Uterus (tissue), 4 donors: ENCODE results near the gene ANKRD35. TPM values are rescaled to one million over a fixed set of nuclear protein-coding genes. Genes with fewer than 3 reads are reported as not detected.
"Not testable (repeated sequence)": the region's sequence is repeated elsewhere in the genome, so short reads cannot be mapped to it uniquely, and the experiment has no call there.

Experiments used
- DNase-seq, 2 donors: peaks; one replicate each; pipeline ENCODE4 v3.0.0-alpha.2; 2019 to 2020
- H3K27ac ChIP-seq, 2 donors: fragments of 200-600 bp; sonication (generic); 1 replicate in 1 of 2; 2 replicates in 1 of 2; pipeline ENCODE4 v1.5.1; 2016 to 2018
- H3K27me3 ChIP-seq, 2 donors: fragments of 200-600 bp; sonication (generic); one replicate each; pipeline ENCODE4 v1.5.1; 2018 to 2019; ENCODE audit warnings: control low read depth in 1 of 2
- H3K36me3 ChIP-seq, 2 donors: fragments of 200-600 bp; sonication (generic); one replicate each; pipeline ENCODE4 v1.5.1; 2019; ENCODE audit warnings: control low read depth in 1 of 2
- H3K4me1 ChIP-seq, 2 donors: fragments of 200-600 bp; sonication (generic); one replicate each; pipeline ENCODE4 v1.5.1; 2018 to 2019; ENCODE audit warnings: control low read depth in 1 of 2
- H3K4me3 ChIP-seq, 2 donors: fragments of 200-600 bp; sonication (generic); 1 replicate in 1 of 2; 2 replicates in 1 of 2; pipeline ENCODE4 v1.5.1; 2018 to 2019; ENCODE audit warnings: mild to moderate bottlenecking in 1 of 2
- H3K9me3 ChIP-seq, 2 donors: fragments of 200-600 bp; sonication (generic); one replicate each; pipeline ENCODE4 v1.5.1; 2019; ENCODE audit warnings: control low read depth in 1 of 2
- POLR2A ChIP-seq, 2 donors: fragments of 450-650 bp; IDR thresholded peaks; one replicate each; pipeline ENCODE4 v1.6.1; 2016; ENCODE audit warnings: antibody characterized with exemption in 2 of 2, mild to moderate bottlenecking in 1 of 2, moderate library complexity in 1 of 2
- intact Hi-C: fragments of 100-400 bp; cut with DNase I; formaldehyde crosslinking; loops from one replicate; pipeline ENCODE4 v1.15.1; 2023; ENCODE audit warnings: low total_unique reads
- total RNA-seq, 4 donors: library from RNA; depleted of rRNA in 3 of 4; stranded (reverse); fragments of >200 nt in 3 of 4; gene quantifications; one replicate each; pipeline versions ENCODE4 v1.1.0 to v1.2.4, GENCODE V29; 2014 to 2023
- TF ChIP-seq, protein P1 (sequence below), 4 experiments: fragments of 200-600 bp in 2 of 4; fragments of 450-650 bp in 2 of 4; sonication (generic) in 2 of 4; IDR thresholded peaks; one replicate each; pipeline ENCODE4 v1.5.1; 2016 to 2019; ENCODE audit warnings: antibody characterized with exemption in 4 of 4, mild to moderate bottlenecking in 2 of 4, moderate library complexity in 1 of 4
- donor health status: DM: yes; HTN: yes; CAD: no.

Gene ANKRD35
- total RNA-seq, 4 donors from 2014 or later = 0.77 to 8.8 (median 5.4) TPM

DNA sequence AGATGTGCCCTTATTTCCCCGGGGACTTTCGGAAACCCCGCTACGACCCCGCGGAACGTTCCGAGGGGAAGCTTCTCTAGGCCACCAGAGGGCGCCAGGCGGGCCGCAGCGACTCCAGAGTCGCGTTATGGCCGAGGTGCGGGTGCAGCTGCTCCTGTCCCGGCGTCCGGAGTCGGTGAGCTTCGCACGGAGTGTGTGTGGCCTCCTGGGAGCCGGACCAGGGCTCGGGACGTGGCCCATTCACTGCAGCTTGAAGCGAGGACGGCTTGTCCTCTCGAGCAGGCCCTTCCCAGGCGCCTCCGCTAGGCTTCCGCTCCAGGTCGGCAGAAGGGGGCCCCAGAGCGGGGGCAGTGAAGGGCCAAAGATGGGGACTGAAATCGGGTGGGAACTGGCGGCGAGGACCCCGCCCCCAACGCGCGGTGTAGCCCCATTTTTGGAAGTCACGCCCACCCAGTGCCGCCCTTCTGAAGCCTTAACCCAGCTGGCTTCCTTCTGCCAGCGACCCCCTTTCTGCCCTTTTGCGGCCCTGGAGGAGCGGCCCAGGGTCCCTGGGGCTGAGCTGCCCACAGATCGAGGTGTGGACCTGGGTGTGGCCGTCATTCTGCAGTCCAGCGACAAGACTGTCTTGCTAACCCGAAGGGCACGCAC, 40.0 kb downstream of the ANKRD35 start, which contains the start of gene NUDT17:
Gene NUDT17 (plus strand): TSS at position 117 of the 648 bp plus-strand sequence. CDS start 11 bp downstream, at position 128.
- peak within 1 kb of the TSS; percentile 42 to 48 for H3K4me3 ChIP-seq
- TF ChIP-seq, protein P1, sequence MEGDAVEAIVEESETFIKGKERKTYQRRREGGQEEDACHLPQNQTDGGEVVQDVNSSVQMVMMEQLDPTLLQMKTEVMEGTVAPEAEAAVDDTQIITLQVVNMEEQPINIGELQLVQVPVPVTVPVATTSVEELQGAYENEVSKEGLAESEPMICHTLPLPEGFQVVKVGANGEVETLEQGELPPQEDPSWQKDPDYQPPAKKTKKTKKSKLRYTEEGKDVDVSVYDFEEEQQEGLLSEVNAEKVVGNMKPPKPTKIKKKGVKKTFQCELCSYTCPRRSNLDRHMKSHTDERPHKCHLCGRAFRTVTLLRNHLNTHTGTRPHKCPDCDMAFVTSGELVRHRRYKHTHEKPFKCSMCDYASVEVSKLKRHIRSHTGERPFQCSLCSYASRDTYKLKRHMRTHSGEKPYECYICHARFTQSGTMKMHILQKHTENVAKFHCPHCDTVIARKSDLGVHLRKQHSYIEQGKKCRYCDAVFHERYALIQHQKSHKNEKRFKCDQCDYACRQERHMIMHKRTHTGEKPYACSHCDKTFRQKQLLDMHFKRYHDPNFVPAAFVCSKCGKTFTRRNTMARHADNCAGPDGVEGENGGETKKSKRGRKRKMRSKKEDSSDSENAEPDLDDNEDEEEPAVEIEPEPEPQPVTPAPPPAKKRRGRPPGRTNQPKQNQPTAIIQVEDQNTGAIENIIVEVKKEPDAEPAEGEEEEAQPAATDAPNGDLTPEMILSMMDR (IDR thresholded peaks at IDR 0.05) = peak; percentile 80 to 96 (median 90)
- no peak for TF ChIP-seq POLR2A (IDR thresholded peaks at IDR 0.05)
- H3K4me1 ChIP-seq = peaks cover 0 to 3% of the 10 kb centered on the region in 2 donors
- H3K27ac ChIP-seq = peak within 1 kb of the TSS; percentile 84
- intact Hi-C loops = no loop called here
- peak; percentile 76 to 78 for DNase-seq
- no peaks in the 10 kb centered on the region for H3K9me3 ChIP-seq
- H3K27me3 ChIP-seq = no peaks in the 10 kb centered on the region
- no peaks in the 10 kb centered on the region for H3K36me3 ChIP-seq

DNA sequence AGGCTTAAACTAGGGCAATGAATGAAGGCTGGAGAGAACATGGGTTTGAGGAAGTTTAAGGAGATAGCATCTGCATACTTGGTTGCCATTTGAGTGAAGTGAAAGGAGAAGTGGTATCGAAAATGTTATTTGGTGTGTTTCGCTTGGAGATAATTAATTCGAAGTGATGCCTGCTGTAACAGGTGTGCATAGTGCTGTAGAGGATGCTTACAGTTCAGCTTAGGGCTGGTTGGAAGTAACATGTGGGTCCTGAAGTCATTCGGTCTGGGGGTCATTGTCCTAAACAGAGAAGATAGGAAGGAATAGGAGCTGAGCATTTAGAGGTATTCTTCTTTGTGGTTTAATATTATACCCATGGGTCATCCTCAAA, 40.5 kb downstream of the ANKRD35 start:
- intact Hi-C loops = no loop called here
- Histone ChIP-seq H3K9me3 (no peaks in the 10 kb centered on the region), H3K4me1 (peaks cover 0 to 3% of the 10 kb centered on the region in 2 donors), H3K4me3 (peak overlapping the region; percentile 42 to 48), H3K27ac (peak overlapping the region; percentile 84), H3K36me3 (no peaks in the 10 kb centered on the region), H3K27me3 (no peaks in the 10 kb centered on the region)
- no peak for DNase-seq
- no peak for TF ChIP-seq POLR2A (IDR thresholded peaks at IDR 0.05)
- TF ChIP-seq, protein P1 (IDR thresholded peaks at IDR 0.05) = no peak

DNA sequence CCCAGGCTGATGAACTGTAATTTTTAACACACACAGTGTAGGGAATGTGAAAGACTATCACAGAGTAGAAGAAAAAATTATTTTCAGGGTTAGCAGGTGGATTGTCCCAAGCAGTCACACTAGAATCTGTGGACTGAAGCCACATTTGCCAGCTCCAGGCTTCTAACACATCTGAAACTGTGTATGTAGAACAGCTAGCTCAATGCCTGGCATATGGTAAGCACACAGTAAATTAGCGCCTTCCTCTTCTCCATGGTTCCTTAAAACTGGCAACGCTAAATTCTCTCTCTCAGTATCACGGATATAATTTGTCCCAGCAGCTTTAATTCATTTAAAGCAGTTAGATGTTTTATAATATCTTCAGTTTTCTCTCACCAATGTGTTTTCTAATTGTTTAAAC, 42.6 kb downstream of the ANKRD35 start:
- TF ChIP-seq, protein P1 (IDR thresholded peaks at IDR 0.05) = no peak
- no peak for TF ChIP-seq POLR2A (IDR thresholded peaks at IDR 0.05)
- no peak for DNase-seq
- intact Hi-C loops = no loop called here
- H3K36me3 ChIP-seq = no peaks in the 10 kb centered on the region
- H3K4me3 ChIP-seq = no peak overlapping the region
- no peak overlapping the region for H3K27ac ChIP-seq
- H3K4me1 ChIP-seq = peaks cover 0 to 3% of the 10 kb centered on the region in 2 donors
- no peaks in the 10 kb centered on the region for H3K27me3 ChIP-seq
- H3K9me3 ChIP-seq = no peaks in the 10 kb centered on the region

DNA sequence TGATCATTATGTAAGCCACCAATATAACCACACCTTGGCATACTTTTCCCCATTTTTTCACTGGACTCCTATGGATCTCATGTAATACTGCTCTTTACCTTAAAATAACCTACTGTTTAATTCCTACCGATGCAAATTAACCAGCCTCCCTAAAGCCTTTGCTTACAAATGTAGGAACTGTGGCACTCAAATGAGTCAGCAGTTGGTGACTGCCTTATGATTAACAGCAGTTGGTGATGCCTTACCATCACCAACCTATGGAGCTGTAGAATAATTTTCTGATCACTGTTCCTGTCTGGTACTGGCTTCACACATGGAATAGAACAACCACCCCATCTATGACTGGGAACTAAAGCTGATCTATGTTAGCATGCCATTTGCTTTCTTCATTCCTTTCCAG, 48.0 kb downstream of the ANKRD35 start:
- H3K9me3 ChIP-seq = no peaks in the 10 kb centered on the region
- no peaks in the 10 kb centered on the region for H3K4me1 ChIP-seq
- intact Hi-C loops = no loop called here
- TF ChIP-seq, protein P1 (IDR thresholded peaks at IDR 0.05) = no peak
- TF ChIP-seq POLR2A (IDR thresholded peaks at IDR 0.05) = no peak
- H3K36me3 ChIP-seq = no peaks in the 10 kb centered on the region
- no peak overlapping the region for H3K27ac ChIP-seq
- H3K27me3 ChIP-seq = no peaks in the 10 kb centered on the region
- no peak overlapping the region for H3K4me3 ChIP-seq
- no peak for DNase-seq

DNA sequence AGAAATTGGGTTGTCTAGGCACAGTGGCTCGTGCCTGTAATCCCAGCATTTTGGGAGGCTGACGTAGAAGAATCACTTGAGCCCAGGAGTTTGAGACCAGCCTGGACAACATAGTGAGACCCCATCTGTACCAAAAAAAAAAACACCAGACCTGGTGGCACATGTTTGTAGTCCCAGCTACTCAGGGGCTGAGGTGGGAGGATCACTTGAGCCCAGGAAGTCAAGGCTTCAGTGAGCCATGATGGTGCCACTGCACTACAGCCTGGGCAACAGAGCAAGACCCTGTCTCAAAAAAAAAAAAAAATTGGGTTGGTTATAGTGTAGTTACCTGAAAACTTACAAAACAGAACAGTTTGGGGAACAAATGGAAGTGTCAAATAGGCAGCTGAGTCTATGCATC, 54.9 kb downstream of the ANKRD35 start:
- H3K4me3 ChIP-seq, intact Hi-C loops, H3K27ac ChIP-seq, DNase-seq, H3K4me1 ChIP-seq, H3K36me3 ChIP-seq, H3K9me3 ChIP-seq, H3K27me3 ChIP-seq: not testable (repeated sequence)
